ENCODE results near the gene PLEKHA7. TPM values are rescaled to one million over a fixed set of nuclear protein-coding genes. Genes with fewer than 3 reads are reported as not detected.

The PLEKHA7 gene
- total RNA-seq, 1 experiment from 2014 or later, result 57.5 TPM

DNA sequence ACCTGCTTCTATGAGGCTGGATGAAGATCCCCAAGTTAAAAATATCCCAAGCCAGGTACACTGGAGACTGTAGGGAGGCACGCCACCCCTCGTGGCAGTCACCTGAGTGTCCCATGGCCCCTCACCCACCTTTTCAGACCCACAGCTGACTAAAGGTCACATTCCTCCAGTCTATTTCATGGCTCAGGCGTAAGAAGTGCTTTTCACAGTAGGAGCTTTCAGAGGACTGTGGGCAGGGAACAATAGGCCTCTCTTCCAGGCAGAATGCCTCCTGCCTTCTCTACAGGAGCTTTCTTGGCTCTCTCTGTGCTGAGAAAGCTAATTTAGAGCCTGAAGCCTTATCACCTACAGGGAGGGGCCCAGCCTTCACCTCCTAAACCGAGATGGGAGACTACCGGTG, 201.9 kb downstream of the PLEKHA7 start:
- DNase-seq (ENCODE audit: low spot score), result no peak

DNA sequence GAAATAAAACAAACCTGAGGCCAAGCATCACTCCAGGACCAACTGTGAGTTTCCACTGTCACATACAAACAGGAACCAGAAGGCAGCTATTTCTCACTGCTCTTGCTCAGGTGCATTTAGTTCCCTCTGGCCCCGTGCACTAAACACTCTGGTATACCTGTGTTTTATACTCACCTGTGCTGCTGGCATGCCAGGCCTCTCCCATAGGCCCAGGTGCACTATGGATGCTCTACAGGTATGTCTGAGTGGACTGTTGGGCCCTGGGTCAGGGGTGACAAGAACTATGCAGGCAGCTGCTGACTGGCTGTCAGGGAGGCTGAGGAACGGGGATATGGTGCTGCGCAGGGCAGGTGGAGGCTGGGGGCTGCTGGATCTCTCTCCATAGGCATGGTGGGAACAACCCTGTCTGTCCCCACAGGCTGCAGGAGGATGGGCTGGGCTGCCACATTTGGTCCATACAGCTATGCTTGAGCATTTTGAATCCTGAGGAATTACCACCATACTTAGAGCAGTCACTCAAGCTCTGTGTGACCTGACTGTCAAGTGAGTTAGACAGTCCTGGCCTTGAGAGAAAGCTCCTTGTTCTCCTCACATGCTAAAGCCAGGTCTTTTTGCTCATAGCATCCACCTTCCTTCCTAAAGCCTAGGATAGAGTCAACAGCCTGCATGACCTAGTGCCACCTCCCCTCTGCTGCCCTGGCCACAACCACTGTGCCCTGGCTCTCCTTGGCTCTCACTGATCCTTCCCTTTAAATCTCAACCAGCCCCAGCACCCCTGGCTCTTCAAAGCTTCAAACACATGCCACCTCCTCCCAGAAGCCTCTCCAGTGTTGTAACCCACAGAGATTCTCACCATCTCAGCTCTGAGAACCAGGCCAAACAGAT, 202.8 kb downstream of the PLEKHA7 start:
- no peak for DNase-seq (ENCODE audit: low spot score)

DNA sequence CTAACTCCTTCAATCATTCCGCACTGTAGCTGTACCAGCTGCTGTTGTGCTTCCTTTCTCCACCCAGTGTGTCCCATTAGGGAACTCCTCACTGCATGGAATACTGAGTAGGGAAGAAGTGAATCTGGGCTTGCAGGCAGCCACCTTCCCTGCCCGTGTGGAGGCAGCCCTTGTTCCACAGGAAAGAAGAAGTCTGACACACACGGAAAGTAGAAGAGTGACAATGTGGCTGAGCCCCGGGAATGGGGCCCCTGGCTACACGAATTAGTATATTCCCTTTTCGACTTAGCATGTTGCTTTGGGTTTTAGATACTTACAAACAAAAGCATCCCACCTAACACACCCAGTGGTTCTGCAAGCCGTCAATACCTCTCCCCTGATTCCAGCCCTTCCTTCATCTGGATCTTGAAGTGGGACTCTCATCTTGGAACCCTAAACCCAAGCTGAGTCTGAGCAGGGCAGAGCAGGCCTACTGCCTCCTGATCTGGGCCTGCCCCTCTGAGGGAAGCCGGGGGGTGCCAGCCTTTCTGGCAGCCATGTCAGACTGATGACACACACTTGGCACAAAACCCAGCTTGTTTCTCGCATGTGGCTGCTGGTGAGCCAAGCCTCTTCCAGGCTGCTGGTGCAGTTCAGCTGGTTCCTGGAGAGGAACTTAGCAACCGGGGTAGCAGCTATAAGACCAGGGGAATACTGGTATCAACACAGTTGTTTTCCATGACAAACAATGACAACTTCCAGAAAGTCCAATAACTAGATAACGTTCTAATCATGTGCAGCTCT, 204.1 kb downstream of the PLEKHA7 start:
- no peak for DNase-seq (ENCODE audit: low spot score)

DNA sequence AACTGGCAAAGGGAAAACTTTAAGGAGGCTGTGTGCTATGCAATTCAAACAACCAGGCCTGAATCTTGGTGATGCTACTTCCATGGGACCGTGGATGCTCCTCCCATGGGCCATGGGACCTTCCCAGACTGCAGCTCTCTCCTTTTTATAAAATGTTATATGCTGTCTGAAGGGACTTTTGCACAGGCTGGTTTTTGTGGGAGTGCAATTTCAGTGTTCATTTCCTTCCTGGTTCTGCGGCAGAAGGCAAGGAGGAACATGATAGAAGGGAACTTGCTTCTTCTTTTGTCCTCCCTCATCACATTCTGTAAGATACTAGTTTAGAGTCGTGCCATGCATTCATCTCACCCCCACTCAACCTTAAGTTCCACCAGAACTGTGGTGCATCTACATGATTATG, 206.9 kb downstream of the PLEKHA7 start:
- no peak for DNase-seq (ENCODE audit: low spot score)

GRCh38 chr11:16806791-16807190, 207.4 kb downstream of the PLEKHA7 start:
- no peak for DNase-seq (ENCODE audit: low spot score)

DNA sequence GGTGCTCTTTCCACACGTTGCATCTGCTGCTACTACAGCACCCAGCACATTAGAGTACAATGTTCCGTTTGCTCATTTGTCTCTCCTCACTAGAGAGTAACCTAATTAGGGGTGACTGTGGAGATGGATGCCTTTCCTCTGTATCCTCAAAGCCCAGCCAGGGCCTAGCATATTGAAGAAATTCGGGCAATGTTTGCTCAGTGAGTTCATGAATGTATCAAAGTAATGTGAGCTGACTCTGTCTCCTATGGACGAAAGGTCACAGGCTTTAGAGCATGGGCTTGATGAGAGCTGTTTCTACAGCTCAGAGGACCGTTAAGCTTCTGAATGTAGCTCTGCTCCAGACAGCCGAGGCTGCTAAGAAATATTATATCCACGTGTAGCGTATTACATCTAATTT, 208.3 kb downstream of the PLEKHA7 start:
- no peak for DNase-seq (ENCODE audit: low spot score)

- DNase-seq (ENCODE audit: low spot score), result no peak
Measured at GRCh38 chr11:16804104-16804947, 209.9 kb downstream of the PLEKHA7 start.

GRCh38 chr11:16801288-16801980, 212.8 kb downstream of the PLEKHA7 start:
- no peak for DNase-seq (ENCODE audit: low spot score)

GRCh38 chr11:16800382-16800781, 213.8 kb downstream of the PLEKHA7 start:
- DNase-seq (ENCODE audit: low spot score), result no peak

GRCh38 chr11:16799890-16800289, 214.3 kb downstream of the PLEKHA7 start:
- DNase-seq (ENCODE audit: low spot score), result no peak

- DNase-seq (ENCODE audit: low spot score), result no peak
Measured at GRCh38 chr11:16799221-16799620, 215.0 kb downstream of the PLEKHA7 start.

GRCh38 chr11:16797776-16798175, 216.4 kb downstream of the PLEKHA7 start:
- DNase-seq (ENCODE audit: low spot score), result no peak

DNA sequence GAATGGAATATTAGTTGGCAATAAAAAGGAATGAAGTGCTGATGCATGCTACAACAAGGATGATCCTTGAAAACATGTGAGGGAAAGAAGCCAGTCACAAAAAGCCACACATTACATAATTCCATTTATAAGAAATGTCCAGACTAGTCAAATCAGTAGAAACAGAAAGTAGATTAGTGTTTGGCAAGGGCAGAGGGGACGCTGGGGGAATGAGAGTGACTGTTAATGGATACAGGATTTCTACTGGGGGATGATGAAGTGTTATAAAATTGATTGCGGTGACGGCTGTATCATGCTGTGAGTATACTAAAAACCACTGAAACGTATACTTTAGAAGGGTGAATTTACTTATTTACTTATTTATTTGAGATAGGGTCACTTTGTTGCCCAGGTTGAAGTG, 217.9 kb downstream of the PLEKHA7 start:
- DNase-seq (ENCODE audit: low spot score), result no peak

GRCh38 chr11:16795146-16795545, 219.1 kb downstream of the PLEKHA7 start:
- no peak for DNase-seq (ENCODE audit: low spot score)

GRCh38 chr11:16794047-16794818, 220.0 kb downstream of the PLEKHA7 start:
- no peak for DNase-seq (ENCODE audit: low spot score)

DNA sequence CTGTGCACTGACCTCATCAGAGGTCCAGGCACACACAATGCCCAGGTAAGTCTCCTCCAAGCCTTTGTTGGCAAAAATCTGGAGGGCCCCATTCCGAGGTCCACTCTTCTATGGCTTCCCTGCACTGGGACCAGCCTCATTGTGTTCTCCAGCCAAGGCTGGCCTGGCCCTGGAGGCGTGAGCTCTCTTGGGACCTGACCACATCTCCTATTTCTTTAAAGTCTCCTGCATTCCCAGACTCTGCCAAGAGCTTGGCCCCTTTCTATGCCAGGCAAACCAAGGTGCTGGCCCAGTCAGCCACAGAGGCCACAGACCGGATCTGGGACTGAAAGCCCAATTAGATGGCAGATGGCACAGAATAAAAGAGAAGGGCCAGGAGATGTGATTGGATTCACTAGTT, 220.7 kb downstream of the PLEKHA7 start:
- DNase-seq (ENCODE audit: low spot score), result no peak

GRCh38 chr11:16793009-16793408, 221.2 kb downstream of the PLEKHA7 start:
- DNase-seq (ENCODE audit: low spot score), result no peak

DNA sequence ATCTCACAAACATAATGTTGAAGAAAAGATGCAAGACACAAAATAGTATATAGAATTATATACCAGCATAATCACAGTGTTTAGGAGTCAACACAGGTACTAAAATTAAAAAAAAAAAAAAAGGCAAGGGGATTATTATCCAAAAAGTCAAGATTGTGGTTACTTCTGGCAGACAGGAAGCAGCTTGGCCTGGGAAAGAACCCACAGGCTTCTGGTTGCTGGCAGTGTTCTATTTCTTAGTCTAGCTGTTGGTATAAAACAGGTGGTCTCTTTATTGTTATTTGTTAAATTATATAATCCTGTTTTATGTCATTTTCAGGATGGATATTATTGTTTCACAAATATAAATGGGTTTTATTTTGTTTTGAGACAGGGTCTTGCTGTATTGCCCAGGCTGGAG, 221.8 kb downstream of the PLEKHA7 start:
- no peak for DNase-seq (ENCODE audit: low spot score)

- peak; percentile 65 for DNase-seq (ENCODE audit: low spot score)
Measured at GRCh38 chr11:16791191-16791961, 222.8 kb downstream of the PLEKHA7 start.
